ENCODE measurements around the gene TMEM259. TPM values are rescaled to one million over a fixed set of nuclear protein-coding genes. Genes with fewer than 3 reads are reported as not detected.

Gene TMEM259
- total RNA-seq, 2 experiments from 2014 or later: 183 to 195 TPM

DNA sequence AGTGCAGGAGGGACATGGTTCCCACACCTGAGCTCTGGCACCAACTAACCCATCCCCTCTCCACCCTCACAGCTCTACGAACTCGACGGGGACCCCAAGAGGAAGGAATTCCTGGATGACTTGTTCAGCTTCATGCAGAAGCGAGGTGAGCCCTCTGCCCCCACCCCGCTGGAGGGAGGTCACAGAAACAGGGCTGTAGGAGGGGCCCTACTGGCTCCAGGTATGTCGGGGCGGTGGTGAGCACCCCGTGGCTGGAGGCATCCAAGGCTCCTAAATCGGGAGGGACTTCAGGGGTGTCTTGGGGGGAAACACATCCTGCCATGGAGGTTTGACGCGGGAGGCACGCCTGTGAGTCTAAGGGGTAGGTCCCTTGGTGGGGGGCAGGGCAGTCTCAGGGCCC, 60.9 kb downstream of the TMEM259 start:
- no peak overlapping the region for H3K4me3 Mint-ChIP-seq
- POLR2A ChIA-PET: no interaction called here
- no peaks in the 10 kb centered on the region for H3K9me3 Mint-ChIP-seq
- DNase-seq: no peak
- H3K27ac Mint-ChIP-seq: peak overlapping the region; percentile 9
- peaks cover 12% of the 10 kb centered on the region for H3K36me3 Mint-ChIP-seq (ENCODE audit: low read depth)
- peaks cover 14% of the 10 kb centered on the region for H3K4me1 Mint-ChIP-seq
- CTCF ChIA-PET: no interaction called here
- no peaks in the 10 kb centered on the region for H3K27me3 Mint-ChIP-seq

Other genes starting within 250 kb of the TMEM259 start
- gene PTBP1, start 223.7 kb downstream of the TMEM259 start, total RNA-seq: 100 to 1,000 TPM; 487 to 536 TPM
- gene PLPPR3, start 199.2 kb downstream of the TMEM259 start, total RNA-seq: not detected
- not detected for gene AZU1, start 193.3 kb downstream of the TMEM259 start, total RNA-seq
- not detected for gene PRTN3, start 180.1 kb downstream of the TMEM259 start, total RNA-seq
- gene ELANE, start 168.8 kb downstream of the TMEM259 start, total RNA-seq: not detected
- 1 to 10 TPM; 1.5 to 1.6 TPM for gene CFD, start 161.5 kb downstream of the TMEM259 start, total RNA-seq
- gene MED16, start 127.9 kb downstream of the TMEM259 start, total RNA-seq: 10 to 100 TPM; 72.5 to 88.1 TPM
- not detected for gene RNU6-9, start 127.6 kb downstream of the TMEM259 start, total RNA-seq
- gene R3HDM4, start 107.9 kb downstream of the TMEM259 start, total RNA-seq: 100 to 1,000 TPM; 120 to 121 TPM
- 1 to 10 TPM in 1 of 2 experiments, under 1 TPM in 1; 0.72 to 1.1 TPM for gene KISS1R, start 103.8 kb downstream of the TMEM259 start, total RNA-seq
- 10 to 100 TPM; 25.8 to 28.4 TPM for gene ARID3A, start 95.1 kb downstream of the TMEM259 start, total RNA-seq
- 10 to 100 TPM; 39.2 to 49.2 TPM for gene WDR18, start 36.8 kb downstream of the TMEM259 start, total RNA-seq
- not detected for gene GRIN3B, start 20.7 kb downstream of the TMEM259 start, total RNA-seq
- not detected for gene RNU6-2, start 399 bp upstream of the TMEM259 start, total RNA-seq
- gene CNN2, start 5.5 kb upstream of the TMEM259 start, total RNA-seq: 100 to 1,000 TPM; 558 to 580 TPM
- 10 to 100 TPM; 75.9 to 87.5 TPM for gene ABCA7, start 19.0 kb upstream of the TMEM259 start, total RNA-seq
- 100 to 1,000 TPM; 487 to 570 TPM for gene ARHGAP45, start 46.0 kb upstream of the TMEM259 start, total RNA-seq
- 100 to 1,000 TPM; 120 to 133 TPM for gene POLR2E, start 74.3 kb upstream of the TMEM259 start, total RNA-seq
- 100 to 1,000 TPM; 106 to 114 TPM for gene GPX4, start 82.9 kb upstream of the TMEM259 start, total RNA-seq
- gene SBNO2, start 153.1 kb upstream of the TMEM259 start, total RNA-seq: 10 to 100 TPM; 84.7 to 91.7 TPM
- gene STK11, start 184.7 kb upstream of the TMEM259 start, total RNA-seq: 10 to 100 TPM; 71.7 to 82.0 TPM
- not detected for gene CBARP, start 216.9 kb upstream of the TMEM259 start, total RNA-seq
- gene ATP5F1D, start 220.6 kb upstream of the TMEM259 start, total RNA-seq: 100 to 1,000 TPM; 151 to 166 TPM
- 10 to 100 TPM; 58.0 to 65.7 TPM for gene MIDN, start 227.5 kb upstream of the TMEM259 start, total RNA-seq
- gene CIRBP, start 248.2 kb upstream of the TMEM259 start, total RNA-seq: 100 to 1,000 TPM; 169 to 224 TPM